ENCODE measurements around the gene RND2. TPM values are rescaled to one million over a fixed set of nuclear protein-coding genes. Genes with fewer than 3 reads are reported as not detected.

The RND2 gene
- total and polyA plus RNA-seq, 5 donors from 2014 or later: 0.05 to 0.18 (median 0.08) TPM; not detected in 2

DNA sequence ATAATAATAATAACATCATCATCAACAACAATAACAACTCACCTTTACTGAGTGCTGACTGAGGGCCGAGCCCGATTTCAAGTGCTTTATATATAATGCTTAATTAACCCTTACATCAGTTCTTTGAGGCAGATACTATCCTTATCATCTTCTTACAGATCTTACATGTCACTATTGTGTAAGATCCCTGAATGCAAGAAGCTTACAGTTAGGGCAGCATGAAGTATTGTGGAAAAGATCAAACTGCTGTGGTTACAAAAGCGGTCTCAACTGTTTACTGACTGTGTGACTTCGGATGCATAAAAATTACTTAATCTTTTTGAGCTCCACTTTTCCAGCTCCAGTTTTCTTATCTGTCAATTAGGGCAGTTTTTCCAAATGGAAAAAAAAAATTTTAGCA, 6.1 kb upstream of the RND2 start:
- peaks cover 9% of the 10 kb centered on the region for H3K4me1 ChIP-seq (ENCODE audit: control insufficient read depth, insufficient read depth, low read length, poor library complexity, severe bottlenecking)
- no peak overlapping the region for H3K27ac ChIP-seq (ENCODE audit: insufficient read depth, low read length, poor library complexity, severe bottlenecking)
- H3K4me3 Mint-ChIP-seq: peak overlapping the region in 1 of 4 donors; percentile 94
- ATAC-seq (ENCODE audit: low read depth in 2 of 2) (no peak), DNase-seq (no peak)
- H3K9me3 Mint-ChIP-seq: peaks cover 0 to 1% (median 0%) of the 10 kb centered on the region in 7 donors
- H3K27me3 Mint-ChIP-seq: no peaks in the 10 kb centered on the region
- H3K36me3 Mint-ChIP-seq: peaks cover 7% of the 10 kb centered on the region
- no peaks in the 10 kb centered on the region for H3K9me3 ChIP-seq (ENCODE audit: control insufficient read depth in 2 of 2, low read length in 2 of 2)
- no peak overlapping the region for H3K4me3 ChIP-seq (ENCODE audit: low read depth, low read length)
- peaks cover 10% of the 10 kb centered on the region for H3K36me3 ChIP-seq (ENCODE audit: control insufficient read depth, insufficient read depth, low read length)
- H3K27ac Mint-ChIP-seq: peak overlapping the region in 2 of 3 donors; percentile 3 to 8
- peaks cover 0 to 39% (median 9%) of the 10 kb centered on the region in 4 donors for H3K4me1 Mint-ChIP-seq
- H3K27me3 ChIP-seq (ENCODE audit: control insufficient read depth, insufficient read depth, low read length): no peaks in the 10 kb centered on the region

DNA sequence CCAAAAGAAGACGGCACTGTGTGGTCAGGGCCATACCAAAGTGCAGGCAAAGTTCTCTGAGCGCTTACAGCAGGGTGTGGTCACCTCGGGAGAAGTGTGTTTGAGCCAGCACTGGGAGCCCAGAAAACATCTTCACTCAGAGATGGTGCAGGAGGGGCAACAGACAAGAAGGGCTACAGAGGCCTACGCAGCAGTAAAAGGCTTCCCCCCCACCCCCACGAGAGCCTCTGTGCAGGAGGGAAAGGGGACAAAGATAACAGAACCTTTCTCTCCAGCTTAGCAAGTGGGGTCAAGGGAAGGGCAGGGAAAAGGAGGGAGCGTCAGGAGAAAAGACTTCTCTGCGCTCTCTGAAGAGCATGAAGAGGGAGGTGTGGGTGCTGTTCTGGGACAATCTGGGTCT, 5.6 kb upstream of the RND2 start:
- H3K27me3 Mint-ChIP-seq: no peaks in the 10 kb centered on the region
- H3K36me3 Mint-ChIP-seq: peaks cover 7% of the 10 kb centered on the region
- peaks cover 13% of the 10 kb centered on the region for H3K4me1 ChIP-seq (ENCODE audit: control insufficient read depth, insufficient read depth, low read length, poor library complexity, severe bottlenecking)
- no peaks in the 10 kb centered on the region for H3K27me3 ChIP-seq (ENCODE audit: control insufficient read depth, insufficient read depth, low read length)
- H3K27ac Mint-ChIP-seq: peak overlapping the region; percentile 26 to 86 (median 67)
- peak overlapping the region; percentile 65 to 94 (median 82) for H3K4me3 Mint-ChIP-seq
- no peak overlapping the region for H3K27ac ChIP-seq (ENCODE audit: insufficient read depth, low read length, poor library complexity, severe bottlenecking)
- no peak overlapping the region for H3K4me3 ChIP-seq (ENCODE audit: low read depth, low read length)
- peaks cover 5% of the 10 kb centered on the region for H3K36me3 ChIP-seq (ENCODE audit: control insufficient read depth, insufficient read depth, low read length)
- no peaks in the 10 kb centered on the region for H3K9me3 ChIP-seq (ENCODE audit: control insufficient read depth in 2 of 2, low read length in 2 of 2)
- H3K9me3 Mint-ChIP-seq: peaks cover 0 to 1% (median 0%) of the 10 kb centered on the region in 7 donors
- ATAC-seq (ENCODE audit: low read depth in 2 of 2) (no peak), DNase-seq (no peak)
- peaks cover 4 to 44% (median 10%) of the 10 kb centered on the region in 4 donors for H3K4me1 Mint-ChIP-seq

DNA sequence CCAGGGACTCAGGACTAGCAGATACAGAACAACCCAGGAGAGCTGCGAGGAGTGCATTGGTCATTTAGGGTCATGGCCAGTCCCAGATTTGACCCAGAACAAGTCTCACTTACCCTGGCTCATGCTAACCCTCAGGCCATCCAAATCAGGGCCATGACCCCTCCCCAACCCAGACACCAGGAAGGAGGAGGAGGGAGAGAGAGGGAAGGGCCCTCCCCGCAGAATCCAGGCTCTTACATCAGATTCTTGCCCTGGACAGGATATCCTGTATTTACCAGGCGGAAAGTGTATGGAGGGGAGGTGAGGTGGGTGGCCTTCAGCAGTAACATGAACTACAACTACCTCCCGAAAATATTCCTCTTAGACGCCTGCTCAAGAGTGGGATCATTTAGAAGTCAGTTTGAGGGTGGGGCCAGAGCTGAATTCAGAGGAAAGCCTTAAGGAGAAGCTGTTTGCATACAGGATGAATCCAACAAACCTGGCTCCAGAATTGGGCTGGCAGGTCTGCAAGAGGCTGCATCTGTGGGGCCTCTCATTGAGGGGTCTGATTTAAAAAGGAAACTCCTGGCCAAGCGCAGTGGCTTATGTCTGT, 4.9 kb upstream of the RND2 start:
- H3K27me3 Mint-ChIP-seq: no peaks in the 10 kb centered on the region
- peaks cover 19% of the 10 kb centered on the region for H3K4me1 ChIP-seq (ENCODE audit: control insufficient read depth, insufficient read depth, low read length, poor library complexity, severe bottlenecking)
- peaks cover 6 to 46% (median 12%) of the 10 kb centered on the region in 4 donors for H3K4me1 Mint-ChIP-seq

DNA sequence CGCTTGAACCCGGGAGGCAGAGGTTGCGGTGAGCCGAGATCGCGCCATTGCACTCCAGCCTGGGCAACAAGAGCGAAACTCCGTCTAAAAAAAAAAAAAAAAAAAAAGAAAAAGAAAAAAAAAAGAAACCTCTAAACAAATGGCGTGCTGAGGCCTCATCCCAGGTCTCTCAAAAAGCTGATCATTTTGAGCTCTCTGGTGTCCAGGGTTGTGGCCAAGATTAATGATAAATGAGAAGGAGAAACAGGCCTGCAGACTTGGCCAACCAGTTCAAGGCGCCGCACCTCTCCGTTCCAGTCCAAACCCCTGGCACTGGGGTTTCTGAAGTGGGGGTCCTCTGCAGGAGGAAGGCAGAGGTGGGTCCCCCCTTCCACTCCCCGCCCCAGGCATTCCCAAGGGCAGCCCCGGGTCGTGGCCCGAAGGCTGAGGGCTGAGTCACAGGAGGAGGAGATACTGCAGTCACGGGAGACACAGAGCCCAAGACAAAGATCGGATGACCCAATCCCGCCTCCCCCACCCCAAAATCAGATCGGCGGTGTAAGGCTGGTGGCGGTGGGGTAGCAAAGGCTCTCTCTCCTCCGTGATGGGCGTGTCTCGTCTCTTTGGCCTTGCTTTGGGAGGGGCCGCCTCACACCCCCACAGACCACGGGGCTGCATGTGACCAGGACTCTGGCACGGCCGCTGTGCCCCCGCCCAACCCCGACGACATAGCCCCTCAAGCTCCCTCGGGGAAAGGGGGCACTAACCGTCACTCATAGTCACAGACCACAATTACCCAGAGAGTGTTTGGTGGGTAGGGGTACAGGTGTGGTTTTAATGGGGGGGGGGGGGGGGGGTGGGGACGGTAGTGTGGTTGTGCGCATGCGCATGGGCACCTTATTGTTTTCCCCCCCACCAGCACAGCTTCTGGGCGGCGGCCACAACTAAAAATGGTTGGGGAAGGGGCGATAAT, 4.0 kb upstream of the RND2 start:
- peaks cover 6 to 47% (median 12%) of the 10 kb centered on the region in 4 donors for H3K4me1 Mint-ChIP-seq
- Histone ChIP-seq H3K9me3 (ENCODE audit: control insufficient read depth in 2 of 2, low read length in 2 of 2) (no peaks in the 10 kb centered on the region), H3K4me1 (ENCODE audit: control insufficient read depth, insufficient read depth, low read length, poor library complexity, severe bottlenecking) (peaks cover 23% of the 10 kb centered on the region), H3K36me3 (ENCODE audit: control insufficient read depth, insufficient read depth, low read length) (no peaks in the 10 kb centered on the region), H3K27ac (ENCODE audit: insufficient read depth, low read length, poor library complexity, severe bottlenecking) (peak overlapping the region; percentile 23), H3K27me3 (ENCODE audit: control insufficient read depth, insufficient read depth, low read length) (no peaks in the 10 kb centered on the region), H3K4me3 (ENCODE audit: low read depth, low read length) (no peak overlapping the region)
- ATAC-seq (ENCODE audit: low read depth in 2 of 2) (no peak), DNase-seq (no peak)
- H3K27ac Mint-ChIP-seq: peak overlapping the region; percentile 71 to 92 (median 88)
- peak overlapping the region; percentile 90 to 94 (median 92) for H3K4me3 Mint-ChIP-seq
- peaks cover 0 to 1% (median 0%) of the 10 kb centered on the region in 7 donors for H3K9me3 Mint-ChIP-seq
- no peaks in the 10 kb centered on the region for H3K36me3 Mint-ChIP-seq
- no peaks in the 10 kb centered on the region for H3K27me3 Mint-ChIP-seq

More for the DNA sequence above, 4.9 kb upstream of the RND2 start:
- H3K27ac ChIP-seq (ENCODE audit: insufficient read depth, low read length, poor library complexity, severe bottlenecking): no peak overlapping the region
- no peak for DNase-seq
- H3K9me3 Mint-ChIP-seq: peaks cover 0 to 1% (median 0%) of the 10 kb centered on the region in 7 donors
- no peaks in the 10 kb centered on the region for H3K9me3 ChIP-seq (ENCODE audit: control insufficient read depth in 2 of 2, low read length in 2 of 2)
- H3K27me3 ChIP-seq (ENCODE audit: control insufficient read depth, insufficient read depth, low read length): no peaks in the 10 kb centered on the region
- no peaks in the 10 kb centered on the region for H3K36me3 ChIP-seq (ENCODE audit: control insufficient read depth, insufficient read depth, low read length)
- peaks cover under 1% of the 10 kb centered on the region for H3K36me3 Mint-ChIP-seq
- no peak overlapping the region for H3K4me3 ChIP-seq (ENCODE audit: low read depth, low read length)
- peak overlapping the region; percentile 52 to 94 (median 92) for H3K4me3 Mint-ChIP-seq
- ATAC-seq (ENCODE audit: low read depth in 2 of 2): no peak
- H3K27ac Mint-ChIP-seq: peak overlapping the region; percentile 26 to 69 (median 67)

DNA sequence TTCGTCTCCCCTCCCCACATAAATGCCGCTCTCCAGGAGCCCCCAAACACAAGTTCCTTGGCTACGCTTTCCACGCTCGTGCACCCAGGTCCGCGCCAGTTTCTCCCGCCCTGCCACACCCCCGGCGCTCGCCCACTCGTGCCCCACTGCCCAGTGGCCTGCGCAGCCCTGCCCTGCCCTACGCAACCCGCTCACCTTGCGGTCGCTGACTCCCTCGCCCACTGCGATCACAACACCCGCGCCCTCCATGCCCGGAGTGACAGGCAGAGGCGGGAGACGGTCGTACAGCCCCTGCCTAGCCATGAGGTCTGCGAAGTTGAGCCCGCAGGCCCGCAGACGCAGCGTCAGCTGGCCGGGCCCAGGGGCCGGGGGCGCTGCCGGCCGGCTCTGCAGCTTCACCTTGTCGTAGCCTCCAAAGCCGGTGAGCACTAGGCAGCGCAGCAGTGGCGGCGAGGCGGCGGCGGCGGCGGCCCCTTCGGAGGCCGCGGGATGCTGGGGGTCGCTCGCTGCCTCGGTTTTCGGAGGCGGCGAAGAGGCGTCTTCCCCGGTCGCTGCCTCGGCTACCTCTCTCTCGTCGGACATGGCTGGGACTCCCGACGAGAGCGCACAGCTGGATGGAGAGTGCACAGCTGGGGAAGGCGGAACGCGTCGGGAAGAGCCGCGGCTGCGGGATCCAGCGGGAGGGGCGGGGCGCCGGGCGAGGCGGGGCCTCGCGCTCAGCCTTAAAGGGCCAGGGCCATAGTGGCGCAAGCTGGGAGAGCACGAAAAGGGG, 3.1 kb upstream of the RND2 start, which contains the start of gene VAT1:
TSS of gene VAT1 (minus strand) at position 645 of the 772 bp plus-strand sequence. CDS start at position 582, 63 bp downstream.
- peak; percentile 44 to 51 for ATAC-seq (ENCODE audit: low read depth in 2 of 2)
- peak within 1 kb of the TSS; percentile 23 for H3K27ac ChIP-seq (ENCODE audit: insufficient read depth, low read length, poor library complexity, severe bottlenecking)
- Mint-ChIP-seq H3K36me3 (no peaks in the 10 kb centered on the region), H3K27ac (peak within 1 kb of the TSS; percentile 71 to 92 (median 88)), H3K4me3 (peak within 1 kb of the TSS; percentile 90 to 94 (median 92)), H3K27me3 (no peaks in the 10 kb centered on the region), H3K9me3 (peaks cover 0 to 1% (median 0%) of the 10 kb centered on the region in 7 donors), H3K4me1 (peaks cover 6 to 47% (median 12%) of the 10 kb centered on the region in 4 donors)
- H3K27me3 ChIP-seq (ENCODE audit: control insufficient read depth, insufficient read depth, low read length): no peaks in the 10 kb centered on the region
- H3K4me1 ChIP-seq (ENCODE audit: control insufficient read depth, insufficient read depth, low read length, poor library complexity, severe bottlenecking): peaks cover 23% of the 10 kb centered on the region
- H3K36me3 ChIP-seq (ENCODE audit: control insufficient read depth, insufficient read depth, low read length): no peaks in the 10 kb centered on the region
- peak; percentile 41 to 68 (median 59) for DNase-seq
- H3K9me3 ChIP-seq (ENCODE audit: control insufficient read depth in 2 of 2, low read length in 2 of 2): no peaks in the 10 kb centered on the region
- peak within 1 kb of the TSS; percentile 58 for H3K4me3 ChIP-seq (ENCODE audit: low read depth, low read length)

DNA sequence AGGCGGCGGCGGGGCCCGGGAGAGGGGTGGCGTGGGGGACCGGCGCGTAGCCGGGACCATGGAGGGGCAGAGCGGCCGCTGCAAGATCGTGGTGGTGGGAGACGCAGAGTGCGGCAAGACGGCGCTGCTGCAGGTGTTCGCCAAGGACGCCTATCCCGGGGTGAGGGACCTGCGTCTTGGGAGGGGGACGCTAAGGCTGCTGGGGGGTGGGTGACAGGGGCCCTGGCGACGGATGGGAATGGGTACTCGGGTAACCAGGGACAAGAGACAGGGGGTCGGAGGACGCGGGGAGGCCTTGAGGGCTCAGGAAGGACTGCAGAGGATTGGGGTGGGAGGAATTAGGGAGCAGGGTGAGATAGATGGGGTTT, 243 bp downstream of the RND2 start:
- H3K4me1 Mint-ChIP-seq: peaks cover 0 to 25% (median 6%) of the 10 kb centered on the region in 4 donors
- Histone ChIP-seq H3K36me3 (ENCODE audit: control insufficient read depth, insufficient read depth, low read length) (no peaks in the 10 kb centered on the region), H3K4me3 (ENCODE audit: low read depth, low read length) (no peak overlapping the region), H3K27me3 (ENCODE audit: control insufficient read depth, insufficient read depth, low read length) (no peaks in the 10 kb centered on the region), H3K27ac (ENCODE audit: insufficient read depth, low read length, poor library complexity, severe bottlenecking) (no peak overlapping the region), H3K4me1 (ENCODE audit: control insufficient read depth, insufficient read depth, low read length, poor library complexity, severe bottlenecking) (peaks cover 23% of the 10 kb centered on the region), H3K9me3 (ENCODE audit: control insufficient read depth in 2 of 2, low read length in 2 of 2) (no peaks in the 10 kb centered on the region)
- peak overlapping the region; percentile 64 to 88 (median 82) for H3K4me3 Mint-ChIP-seq
- H3K9me3 Mint-ChIP-seq: peaks cover 0 to 1% (median 0%) of the 10 kb centered on the region in 7 donors
- H3K36me3 Mint-ChIP-seq: no peaks in the 10 kb centered on the region
- ATAC-seq (ENCODE audit: low read depth in 2 of 2): no peak
- peak overlapping the region in 2 of 3 donors; percentile 62 to 93 for H3K27ac Mint-ChIP-seq
- H3K27me3 Mint-ChIP-seq: no peaks in the 10 kb centered on the region
- DNase-seq: no peak

Measured in CD4-positive, CD25-positive, alpha-beta regulatory T cell (primary cell).